GM12878 (cell line): ENCODE data around the gene RINL. TPM values are rescaled to one million over a fixed set of nuclear protein-coding genes. Genes with fewer than 3 reads are reported as not detected.

Experiments
- ATAC-seq: fragments of 200-7000 bp; cut with Tn5 transposase; 3 replicates; pipeline ENCODE4 v1.9.1; 2020; ENCODE audit warnings: mild to moderate bottlenecking, moderate library complexity
- BruUV-seq: library from RNA; stranded (reverse); fragments of 400-500 nt; replicated peaks from 2 replicates; lab custom pipeline; 2021; lab: Mats Ljungman, UMichigan
- CTCF ChIA-PET: fragments of 300-600 bp; sonication (Branson Sonifier 250); formaldehyde crosslinking; extraction: SDS; loops from one replicate; lab custom pipeline; 2021; ENCODE audit warnings: inconsistent platforms; lab: Yijun Ruan, JAX
- POLR2A ChIA-PET: fragments of 350-600 bp; formaldehyde crosslinking; extraction: SDS; loops from one replicate; lab custom pipeline; 2021; ENCODE audit warnings: inconsistent platforms; lab: Charles Lee
- RAD21 ChIA-PET: fragments of 300-600 bp; sonication (Branson Sonifier 250); formaldehyde crosslinking; loops from one replicate; lab custom pipeline; 2023; ENCODE audit warnings: antibody characterized with exemption; ENCODE audit not compliant: unreplicated experiment; lab: Charles Lee
- SMC1A ChIA-PET: fragments of 300-600 bp; sonication (Branson Sonifier 250); formaldehyde crosslinking; loops from one replicate; lab custom pipeline; 2023; ENCODE audit not compliant: unreplicated experiment, uncharacterized antibody; lab: Charles Lee
- DNase-seq: peaks from one replicate; pipeline ENCODE4 v3.0.0-alpha.2; 2011; ENCODE audit warnings: low read depth, low spot score
- FAIRE-seq: peaks from 3 replicates; lab custom pipeline; 2011; peaks lifted over from hg19 to GRCh38; lab: Jason Lieb, UNC
- H2AFZ ChIP-seq: 2 replicates; pipeline ENCODE4 v1.6.0; 2011; ENCODE audit warnings: low read depth, low read length, control low read depth; ENCODE audit not compliant: control insufficient read depth
- H3K27ac ChIP-seq: 2 replicates; pipeline ENCODE4 v1.5.1; 2011; ENCODE audit warnings: control low read depth; ENCODE audit not compliant: control insufficient read depth, insufficient read depth
- H3K27me3 ChIP-seq, 2 experiments: replicated peaks in 1 of 2; 2 replicates each; pipeline versions ENCODE4 v1.6.0 to v1.6.1; 2011; ENCODE audit warnings: low read length in 1 of 2; ENCODE audit not compliant: control insufficient read depth in 2 of 2, insufficient read depth in 2 of 2
- H3K36me3 ChIP-seq, 2 experiments: 2 replicates each; pipeline ENCODE4 v1.5.1; 2011; ENCODE audit warnings: low read length in 1 of 2; ENCODE audit not compliant: control insufficient read depth in 2 of 2, insufficient read depth in 2 of 2
- H3K4me1 ChIP-seq: 2 replicates; pipeline ENCODE4 v1.6.1; 2011; ENCODE audit warnings: mild to moderate bottlenecking, low read length, moderate library complexity, mixed read lengths; ENCODE audit not compliant: control insufficient read depth, insufficient read depth
- H3K4me2 ChIP-seq: 2 replicates; pipeline ENCODE4 v1.6.0; 2011; ENCODE audit warnings: control low read depth; ENCODE audit not compliant: control insufficient read depth, insufficient read depth
- H3K4me3 ChIP-seq: fragments of 200-600 bp; sonication (generic); 2 replicates; pipeline ENCODE4 v1.5.1; 2016
- H3K79me2 ChIP-seq: 2 replicates; pipeline ENCODE4 v1.6.0; 2011; ENCODE audit warnings: low read length; ENCODE audit not compliant: control insufficient read depth, insufficient read depth
- H3K9ac ChIP-seq: 2 replicates; pipeline ENCODE4 v1.8.0; 2011; ENCODE audit warnings: low read length, control low read depth, mixed read lengths; ENCODE audit not compliant: control insufficient read depth, insufficient read depth
- H3K9me3 ChIP-seq: replicated peaks from 3 replicates; pipeline ENCODE4 v1.5.1; 2011; ENCODE audit warnings: mild to moderate bottlenecking, low read length; ENCODE audit not compliant: control insufficient read depth, insufficient read depth
- H4K20me1 ChIP-seq: 2 replicates; pipeline ENCODE4 v1.6.0; 2011; ENCODE audit not compliant: control insufficient read depth, insufficient read depth
- CBX5 ChIP-seq: sonication (generic); IDR thresholded peaks from 2 replicates; pipeline ENCODE4 v1.6.1; 2016; ENCODE audit warnings: low read depth, moderate library complexity, mild to moderate bottlenecking, inconsistent platforms
- MTA3 ChIP-seq: IDR thresholded peaks from 2 replicates; pipeline ENCODE4 v1.6.1; 2012; ENCODE audit warnings: low read length, inconsistent platforms, borderline replicate concordance
- PBX3 ChIP-seq: IDR thresholded peaks from 2 replicates; pipeline ENCODE4 v1.6.1; 2011; ENCODE audit warnings: mild to moderate bottlenecking, low read depth, low read length, moderate library complexity; ENCODE audit not compliant: insufficient replicate concordance
- ZNF207 ChIP-seq: fragments of 450-650 bp; IDR thresholded peaks from 2 replicates; pipeline ENCODE4 v1.6.1; 2014; ENCODE audit warnings: antibody characterized with exemption, mild to moderate bottlenecking, borderline replicate concordance
- WGBS: methylation state at CpG from one replicate; pipeline ENCODE4 v1.1.6; 2016; ENCODE audit warnings: low lambda C conversion rate; ENCODE audit not compliant: insufficient replicate concordance, insufficient coverage; ENCODE audit errors: missing lambda C conversion rate; 5-methylcytosine and 5-hydroxymethylcytosine counted together
- in situ Hi-C: fragments of 300-500 bp; cut with MboI; formaldehyde crosslinking; loops from 9 replicates; pipeline ENCODE4 v1.14.3; 2018; ENCODE audit warnings: mixed read lengths
- intact Hi-C: fragments of 100-400 bp; cut with micrococcal nuclease; formaldehyde crosslinking; loops from one replicate; pipeline ENCODE4 v1.14.2; 2022; ENCODE audit not compliant: unreplicated experiment
- polyA plus RNA-seq, 11 experiments: library from polyadenylated mRNA; depleted of rRNA in 4 of 11; unstranded in 6 of 11; stranded (reverse) in 5 of 11; fragments of >200 nt; fragmentation: Nextera tagmentation in 4 of 11; fragmentation: Illumina TruSeq in 1 of 11; extraction: Ambion mirVana in 4 of 11; extraction: Trizol in 1 of 11; gene quantifications; 1 replicate in 1 of 11; 2 replicates in 10 of 11; pipeline versions ENCODE4 v1.2.1 to v1.2.3, GENCODE V29; 2011 to 2016; ENCODE audit warnings: inconsistent platforms in 2 of 11, missing spikeins in 2 of 11, low read depth in 1 of 11
- total RNA-seq, 4 experiments: library from RNA; depleted of rRNA in 3 of 4; stranded (reverse); fragments of >200 nt in 3 of 4; fragmentation: Illumina TruSeq in 1 of 4; extraction: Trizol in 1 of 4; gene quantifications; 2 replicates each; pipeline versions ENCODE4 v1.2.1 to v1.2.3, GENCODE V29; 2013 to 2021

RINL gene
- total and polyA plus RNA-seq, 10 of the 15 experiments (the other 5 are each of a cell fraction or from before 2014, with no cell fraction given) = 14.5 to 64.2 (median 47.6) TPM

GRCh38 chr19:38917921-38918491, 39.9 kb upstream of the RINL start:
- H3K27ac ChIP-seq = no peak overlapping the region
- RAD21 ChIA-PET = no interaction called here
- H3K4me2 ChIP-seq = no peak overlapping the region
- DNase-seq (no peak), FAIRE-seq (no peak), ATAC-seq (0 out of 3 replicates have a peak, but pooled peaks have one; percentile 35)
- H3K79me2 ChIP-seq = no peaks in the 10 kb centered on the region
- peaks cover 0 to 8% of the 10 kb centered on the region in 2 experiments; a peak in 2 of 4 replicates for H3K36me3 ChIP-seq
- no peak overlapping the region for H2AFZ ChIP-seq
- CTCF ChIA-PET = interaction anchor here (2.3 kb wide), 1 partner anchor 12 kb away, joined by 14 read pairs; the partner anchor contains the start of genes MRPS12 and SARS2
- no TSS peak for BruUV-seq
- 92% methylated on average over 12 of the region's 13 CpGs for WGBS
- H3K9me3 ChIP-seq = no peaks in the 10 kb centered on the region
- POLR2A ChIA-PET = no interaction called here
- no peaks in the 10 kb centered on the region for H4K20me1 ChIP-seq
- in situ Hi-C loops (no loop called here), intact Hi-C loops (no loop called here)
- no peaks in the 10 kb centered on the region for H3K27me3 ChIP-seq
- H3K9ac ChIP-seq = no peak overlapping the region
- no peak overlapping the region for H3K4me3 ChIP-seq
- SMC1A ChIA-PET = no interaction called here
- no peak for TF ChIP-seq CBX5
- H3K4me1 ChIP-seq = no peaks in the 10 kb centered on the region

- no peaks in the 10 kb centered on the region for H3K27me3 ChIP-seq
- intact Hi-C loops = no loop called here
- no peak for FAIRE-seq
- RAD21 ChIA-PET = no interaction called here
- H3K9me3 ChIP-seq = no peaks in the 10 kb centered on the region
- H3K27ac ChIP-seq = no peak overlapping the region
- ATAC-seq = no peak
- H3K4me1 ChIP-seq = no peaks in the 10 kb centered on the region
- TF ChIP-seq PBX3 (no peak), ZNF207 (no peak), MTA3 (no peak)
- TF ChIP-seq, all 136 proteins: peak for 0
- CTCF ChIA-PET = no interaction called here
- WGBS = 80% methylated on average over 9 of the region's 9 CpGs
- Histone ChIP-seq H3K36me3 (peaks cover 0 to 8% of the 10 kb centered on the region in 2 experiments; a peak in 2 of 4 replicates), H3K79me2 (no peaks in the 10 kb centered on the region), H3K4me3 (no peak overlapping the region), H2AFZ (no peak overlapping the region), H4K20me1 (no peaks in the 10 kb centered on the region), H3K4me2 (no peak overlapping the region), H3K9ac (no peak overlapping the region)
- no TSS peak for BruUV-seq
- POLR2A ChIA-PET = no interaction called here
- SMC1A ChIA-PET = no interaction called here
- in situ Hi-C loops = no loop called here
- DNase-seq = no peak
Observed at GRCh38 chr19:38917516-38917915, 39.4 kb upstream of the RINL start.
